CD8-positive, alpha-beta memory T cell (primary cell): ENCODE results near the gene RXFP1. TPM values are rescaled to one million over a fixed set of nuclear protein-coding genes. Genes with fewer than 3 reads are reported as not detected.

Source experiments
- CTCF ChIA-PET: fragments of 350-600 bp; sonication (Branson Sonifier 250); formaldehyde crosslinking; loops from one replicate; lab custom pipeline; 2021; ENCODE audit warnings: antibody characterized with exemption; lab: Charles Lee
- POLR2A ChIA-PET: fragments of 350-600 bp; sonication (Branson Sonifier 250); formaldehyde crosslinking; loops from one replicate; lab custom pipeline; 2021; ENCODE audit warnings: antibody characterized with exemption; lab: Charles Lee
- DNase-seq, 5 donors: peaks; one replicate each; pipeline versions ENCODE4 v3.0.0 to v3.0.0-alpha.2; 2020 to 2022; ENCODE audit warnings: mixed read lengths in 1 of 5
- H3K27ac ChIP-seq: one replicate; pipeline ENCODE4 v1.7.0; 2013; ENCODE audit warnings: low read depth, mild to moderate bottlenecking, low read length, moderate library complexity
- H3K27me3 ChIP-seq: 2 replicates; pipeline ENCODE4 v1.7.0; 2013; ENCODE audit warnings: low read length, mild to moderate bottlenecking; ENCODE audit not compliant: insufficient read depth, poor library complexity, severe bottlenecking
- H3K36me3 ChIP-seq: 2 replicates; pipeline ENCODE4 v1.7.0; 2013; ENCODE audit warnings: mild to moderate bottlenecking, low read length, moderate library complexity; ENCODE audit not compliant: insufficient read depth
- H3K4me1 ChIP-seq: 2 replicates; pipeline ENCODE4 v1.7.0; 2013; ENCODE audit warnings: mild to moderate bottlenecking, low read length, moderate library complexity; ENCODE audit not compliant: insufficient read depth
- H3K4me3 ChIP-seq: 2 replicates; pipeline ENCODE4 v1.7.0; 2013; ENCODE audit warnings: mild to moderate bottlenecking, low read length
- H3K9me3 ChIP-seq: 2 replicates; pipeline ENCODE4 v1.7.0; 2013; ENCODE audit warnings: mild to moderate bottlenecking, low read length
- H3K27ac Mint-ChIP-seq, 8 donors: one replicate each; pipeline ENCODE4 v1.8.0; 2020 to 2021; ENCODE audit warnings: mixed read lengths in 8 of 8, mild to moderate bottlenecking in 6 of 8, inconsistent platforms in 3 of 8, moderate library complexity in 3 of 8
- H3K27me3 Mint-ChIP-seq, 2 donors: one replicate each; pipeline ENCODE4 v1.8.0; 2020 to 2021; ENCODE audit warnings: mixed read lengths in 2 of 2, mild to moderate bottlenecking in 1 of 2, moderate library complexity in 1 of 2
- H3K36me3 Mint-ChIP-seq, 3 donors: one replicate each; pipeline ENCODE4 v1.8.0; 2020 to 2021; ENCODE audit warnings: mixed read lengths in 3 of 3, inconsistent platforms in 1 of 3, mild to moderate bottlenecking in 1 of 3
- H3K4me1 Mint-ChIP-seq, 3 donors: one replicate each; pipeline ENCODE4 v1.8.0; 2020 to 2021; ENCODE audit warnings: mixed read lengths in 3 of 3, inconsistent platforms in 1 of 3, mild to moderate bottlenecking in 1 of 3
- H3K4me3 Mint-ChIP-seq, 7 donors: one replicate each; pipeline ENCODE4 v1.8.0; 2020 to 2021; ENCODE audit warnings: mixed read lengths in 7 of 7, mild to moderate bottlenecking in 6 of 7, moderate library complexity in 4 of 7, inconsistent platforms in 2 of 7
- H3K9me3 Mint-ChIP-seq, 5 donors: one replicate each; pipeline ENCODE4 v1.8.0; 2020 to 2022; ENCODE audit warnings: mixed read lengths in 5 of 5, mild to moderate bottlenecking in 3 of 5, moderate library complexity in 2 of 5, inconsistent platforms in 1 of 5
- polyA plus RNA-seq: library from polyadenylated mRNA; unstranded; fragments of 300-500 nt; fragmentation: Illumina TruSeq; gene quantifications from one replicate; pipeline ENCODE4 v1.2.3, GENCODE V29; 2021
- total RNA-seq, 2 experiments: library from RNA; stranded (reverse); gene quantifications; one replicate each; pipeline ENCODE4 v1.2.3, GENCODE V29; 2021

RXFP1 gene
- total and polyA plus RNA-seq, 3 experiments from 2014 or later: not detected

- no peak overlapping the region for H3K27ac ChIP-seq
- DNase-seq: no peak
- H3K36me3 ChIP-seq: no peaks in the 10 kb centered on the region
- Mint-ChIP-seq H3K27ac (no peak overlapping the region), H3K4me1 (no peaks in the 10 kb centered on the region), H3K9me3 (peaks cover 0 to 4% (median 2%) of the 10 kb centered on the region in 5 donors), H3K4me3 (no peak overlapping the region), H3K36me3 (no peaks in the 10 kb centered on the region), H3K27me3 (peaks cover 7 to 38% of the 10 kb centered on the region in 2 donors)
- no peaks in the 10 kb centered on the region for H3K4me1 ChIP-seq
- no peaks in the 10 kb centered on the region for H3K27me3 ChIP-seq
- CTCF ChIA-PET: no interaction called here
- POLR2A ChIA-PET: no interaction called here
- no peaks in the 10 kb centered on the region for H3K9me3 ChIP-seq
- H3K4me3 ChIP-seq: no peak overlapping the region
Observed at GRCh38 chr4:158553364-158553763, 31.7 kb downstream of the RXFP1 start.

GRCh38 chr4:158560284-158560683, 38.6 kb downstream of the RXFP1 start:
- H3K9me3 Mint-ChIP-seq: no peaks in the 10 kb centered on the region
- ChIA-PET CTCF (no interaction called here), POLR2A (no interaction called here)
- no peak for DNase-seq
- peaks cover 0 to 11% of the 10 kb centered on the region in 2 donors for H3K27me3 Mint-ChIP-seq
- no peaks in the 10 kb centered on the region for H3K36me3 Mint-ChIP-seq
- Histone ChIP-seq H3K36me3 (no peaks in the 10 kb centered on the region), H3K27ac (no peak overlapping the region), H3K4me1 (no peaks in the 10 kb centered on the region), H3K9me3 (no peaks in the 10 kb centered on the region), H3K4me3 (no peak overlapping the region), H3K27me3 (no peaks in the 10 kb centered on the region)
- H3K27ac Mint-ChIP-seq: no peak overlapping the region
- H3K4me1 Mint-ChIP-seq: no peaks in the 10 kb centered on the region
- no peak overlapping the region for H3K4me3 Mint-ChIP-seq

GRCh38 chr4:158566860-158567259, 45.2 kb downstream of the RXFP1 start:
- no peak overlapping the region for H3K27ac ChIP-seq
- no peaks in the 10 kb centered on the region for H3K27me3 ChIP-seq
- ChIA-PET POLR2A (no interaction called here), CTCF (no interaction called here)
- DNase-seq: no peak
- H3K36me3 ChIP-seq: no peaks in the 10 kb centered on the region
- Mint-ChIP-seq H3K36me3 (no peaks in the 10 kb centered on the region), H3K4me3 (no peak overlapping the region), H3K9me3 (peaks cover 0 to 2% (median 0%) of the 10 kb centered on the region in 5 donors), H3K27ac (no peak overlapping the region), H3K4me1 (no peaks in the 10 kb centered on the region), H3K27me3 (peaks cover 2 to 5% of the 10 kb centered on the region in 2 donors)
- H3K4me1 ChIP-seq: no peaks in the 10 kb centered on the region
- no peaks in the 10 kb centered on the region for H3K9me3 ChIP-seq
- no peak overlapping the region for H3K4me3 ChIP-seq

- Mint-ChIP-seq H3K36me3 (no peaks in the 10 kb centered on the region), H3K4me1 (no peaks in the 10 kb centered on the region), H3K9me3 (no peaks in the 10 kb centered on the region), H3K27me3 (peaks cover 2 to 11% of the 10 kb centered on the region in 2 donors), H3K4me3 (no peak overlapping the region), H3K27ac (no peak overlapping the region)
- DNase-seq: no peak
- ChIA-PET CTCF (no interaction called here), POLR2A (no interaction called here)
- Histone ChIP-seq H3K27me3 (no peaks in the 10 kb centered on the region), H3K9me3 (no peaks in the 10 kb centered on the region), H3K4me1 (no peaks in the 10 kb centered on the region), H3K4me3 (no peak overlapping the region), H3K36me3 (no peaks in the 10 kb centered on the region), H3K27ac (no peak overlapping the region)
Observed at GRCh38 chr4:158571736-158572135, 50.1 kb downstream of the RXFP1 start.

- Mint-ChIP-seq H3K27ac (no peak overlapping the region), H3K9me3 (no peaks in the 10 kb centered on the region), H3K36me3 (no peaks in the 10 kb centered on the region), H3K27me3 (peaks cover 2 to 15% of the 10 kb centered on the region in 2 donors), H3K4me3 (no peak overlapping the region), H3K4me1 (no peaks in the 10 kb centered on the region)
- H3K27ac ChIP-seq: no peak overlapping the region
- no peak overlapping the region for H3K4me3 ChIP-seq
- H3K4me1 ChIP-seq: no peaks in the 10 kb centered on the region
- H3K27me3 ChIP-seq: no peaks in the 10 kb centered on the region
- DNase-seq: no peak
- POLR2A ChIA-PET: no interaction called here
- no peaks in the 10 kb centered on the region for H3K36me3 ChIP-seq
- no peaks in the 10 kb centered on the region for H3K9me3 ChIP-seq
- CTCF ChIA-PET: no interaction called here
Observed at GRCh38 chr4:158572608-158573007, 50.9 kb downstream of the RXFP1 start.

GRCh38 chr4:158578476-158578875, 56.8 kb downstream of the RXFP1 start:
- Mint-ChIP-seq H3K36me3 (no peaks in the 10 kb centered on the region), H3K4me3 (no peak overlapping the region), H3K27me3 (peaks cover 3 to 8% of the 10 kb centered on the region in 2 donors), H3K4me1 (no peaks in the 10 kb centered on the region), H3K9me3 (no peaks in the 10 kb centered on the region), H3K27ac (no peak overlapping the region)
- Histone ChIP-seq H3K27ac (no peak overlapping the region), H3K4me1 (no peaks in the 10 kb centered on the region), H3K36me3 (no peaks in the 10 kb centered on the region), H3K4me3 (no peak overlapping the region), H3K27me3 (no peaks in the 10 kb centered on the region), H3K9me3 (no peaks in the 10 kb centered on the region)
- no peak for DNase-seq
- ChIA-PET POLR2A (no interaction called here), CTCF (no interaction called here)

- H3K27me3 Mint-ChIP-seq: peaks cover 3 to 12% of the 10 kb centered on the region in 2 donors
- no peaks in the 10 kb centered on the region for H3K9me3 Mint-ChIP-seq
- ChIA-PET CTCF (no interaction called here), POLR2A (no interaction called here)
- no peaks in the 10 kb centered on the region for H3K9me3 ChIP-seq
- H3K27me3 ChIP-seq: no peaks in the 10 kb centered on the region
- no peak for DNase-seq
- no peak overlapping the region for H3K4me3 Mint-ChIP-seq
- no peak overlapping the region for H3K27ac Mint-ChIP-seq
- no peaks in the 10 kb centered on the region for H3K36me3 ChIP-seq
- no peaks in the 10 kb centered on the region for H3K4me1 ChIP-seq
- H3K4me1 Mint-ChIP-seq: no peaks in the 10 kb centered on the region
- H3K27ac ChIP-seq: no peak overlapping the region
- no peak overlapping the region for H3K4me3 ChIP-seq
- no peaks in the 10 kb centered on the region for H3K36me3 Mint-ChIP-seq
Observed at GRCh38 chr4:158580064-158580463, 58.4 kb downstream of the RXFP1 start.

GRCh38 chr4:158581161-158581560, 59.5 kb downstream of the RXFP1 start:
- no peaks in the 10 kb centered on the region for H3K4me1 ChIP-seq
- Mint-ChIP-seq H3K4me3 (no peak overlapping the region), H3K4me1 (no peaks in the 10 kb centered on the region), H3K27me3 (peaks cover 3 to 12% of the 10 kb centered on the region in 2 donors), H3K27ac (no peak overlapping the region), H3K9me3 (no peaks in the 10 kb centered on the region), H3K36me3 (no peaks in the 10 kb centered on the region)
- H3K27ac ChIP-seq: no peak overlapping the region
- H3K9me3 ChIP-seq: no peaks in the 10 kb centered on the region
- H3K4me3 ChIP-seq: no peak overlapping the region
- H3K27me3 ChIP-seq: no peaks in the 10 kb centered on the region
- H3K36me3 ChIP-seq: no peaks in the 10 kb centered on the region
- no peak for DNase-seq
- CTCF ChIA-PET: no interaction called here
- POLR2A ChIA-PET: no interaction called here

- H3K9me3 Mint-ChIP-seq: no peaks in the 10 kb centered on the region
- CTCF ChIA-PET: no interaction called here
Observed at GRCh38 chr4:158586881-158587280, 65.2 kb downstream of the RXFP1 start.

More at GRCh38 chr4:158586881-158587280, 65.2 kb downstream of the RXFP1 start:
- Histone ChIP-seq H3K36me3 (no peaks in the 10 kb centered on the region), H3K4me3 (no peak overlapping the region), H3K4me1 (no peaks in the 10 kb centered on the region), H3K27me3 (no peaks in the 10 kb centered on the region), H3K27ac (no peak overlapping the region), H3K9me3 (no peaks in the 10 kb centered on the region)
- no peak overlapping the region for H3K4me3 Mint-ChIP-seq
- H3K27ac Mint-ChIP-seq: no peak overlapping the region
- peaks cover 3 to 32% of the 10 kb centered on the region in 2 donors for H3K27me3 Mint-ChIP-seq
- no peak for DNase-seq
- no peaks in the 10 kb centered on the region for H3K4me1 Mint-ChIP-seq
- H3K36me3 Mint-ChIP-seq: no peaks in the 10 kb centered on the region
- POLR2A ChIA-PET: no interaction called here
